Effector memory CD8-positive, alpha-beta T cell (primary cell): ENCODE measurements around the gene FMNL2.
A peak's percentile ranks its signal among the peaks of the same experiment; 100 is the strongest.

Experiments
- ATAC-seq: fragments of 150-1000 bp; cut with Tn5 transposase; replicated peaks from 2 replicates; pipeline ENCODE4 v1.10.0; 2021; ENCODE audit warnings: mild to moderate bottlenecking, moderate library complexity
- DNase-seq, 3 experiments: peaks; one replicate each; pipeline ENCODE4 v3.0.0; 2021
- H3K27ac Mint-ChIP-seq, 2 donors: one replicate each; pipeline ENCODE4 v1.8.0; 2022; ENCODE audit warnings: mild to moderate bottlenecking in 2 of 2, mixed read lengths in 2 of 2, moderate library complexity in 2 of 2
- H3K27me3 Mint-ChIP-seq, 2 donors: one replicate each; pipeline ENCODE4 v1.8.0; 2022; ENCODE audit warnings: mixed read lengths in 2 of 2
- H3K36me3 Mint-ChIP-seq: one replicate; pipeline ENCODE4 v1.8.0; 2022; ENCODE audit warnings: mild to moderate bottlenecking, moderate library complexity, mixed read lengths; ENCODE audit not compliant: insufficient read depth
- H3K4me1 Mint-ChIP-seq, 2 donors: one replicate each; pipeline ENCODE4 v1.8.0; 2022; ENCODE audit warnings: low read depth in 2 of 2, mixed read lengths in 2 of 2
- H3K4me3 Mint-ChIP-seq, 2 donors: one replicate each; pipeline ENCODE4 v1.8.0; 2022; ENCODE audit warnings: mild to moderate bottlenecking in 2 of 2, mixed read lengths in 2 of 2, moderate library complexity in 2 of 2
- H3K9me3 Mint-ChIP-seq, 2 donors: one replicate each; pipeline ENCODE4 v1.8.0; 2022; ENCODE audit warnings: mixed read lengths in 2 of 2

Gene FMNL2

DNA sequence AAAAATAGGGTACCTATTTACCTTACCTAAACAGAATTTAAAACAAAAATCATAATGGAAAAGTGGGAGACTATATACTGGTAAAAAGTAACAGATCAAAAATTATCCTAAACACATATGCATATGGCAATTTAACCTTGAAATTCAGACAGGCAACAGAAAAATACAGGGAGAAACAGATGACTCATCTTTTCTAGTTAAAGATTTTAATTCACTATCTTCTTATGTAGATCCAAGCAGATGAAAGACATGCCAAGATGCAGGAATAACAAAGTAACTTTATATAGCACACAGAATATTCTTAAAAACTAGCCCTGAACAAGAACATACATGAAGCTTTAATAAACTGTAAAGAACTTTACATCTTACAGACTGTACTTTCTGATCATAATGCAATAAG lies 351.3 kb downstream of the FMNL2 start:
- peaks cover 42% of the 10 kb centered on the region for H3K36me3 Mint-ChIP-seq
- no peaks in the 10 kb centered on the region for H3K27me3 Mint-ChIP-seq
- ATAC-seq (no peak), DNase-seq (no peak)
- no peaks in the 10 kb centered on the region for H3K9me3 Mint-ChIP-seq
- H3K4me1 Mint-ChIP-seq, result peaks cover 17 to 35% of the 10 kb centered on the region in 2 donors
- H3K4me3 Mint-ChIP-seq, result no peak overlapping the region
- no peak overlapping the region for H3K27ac Mint-ChIP-seq

GRCh38 chr2:152693033-152693432 lies 358.1 kb downstream of the FMNL2 start:
- DNase-seq (no peak), ATAC-seq (no peak)
- peak overlapping the region; percentile 52 to 97 for H3K27ac Mint-ChIP-seq
- H3K27me3 Mint-ChIP-seq, result no peaks in the 10 kb centered on the region
- peak overlapping the region in 1 of 2 donors; percentile 86 for H3K4me3 Mint-ChIP-seq
- peaks cover 48% of the 10 kb centered on the region for H3K36me3 Mint-ChIP-seq
- no peaks in the 10 kb centered on the region for H3K9me3 Mint-ChIP-seq
- H3K4me1 Mint-ChIP-seq, result peaks cover 10 to 20% of the 10 kb centered on the region in 2 donors

GRCh38 chr2:152694161-152694661 lies 359.2 kb downstream of the FMNL2 start:
- no peaks in the 10 kb centered on the region for H3K9me3 Mint-ChIP-seq
- no peaks in the 10 kb centered on the region for H3K27me3 Mint-ChIP-seq
- peak overlapping the region; percentile 84 to 86 for H3K4me3 Mint-ChIP-seq
- H3K36me3 Mint-ChIP-seq, result peaks cover 39% of the 10 kb centered on the region
- ATAC-seq (peak; percentile 91), DNase-seq (peak; percentile 6 to 23 (median 20))
- H3K27ac Mint-ChIP-seq, result peak overlapping the region; percentile 97 to 99
- H3K4me1 Mint-ChIP-seq, result peaks cover 10 to 26% of the 10 kb centered on the region in 2 donors

DNA sequence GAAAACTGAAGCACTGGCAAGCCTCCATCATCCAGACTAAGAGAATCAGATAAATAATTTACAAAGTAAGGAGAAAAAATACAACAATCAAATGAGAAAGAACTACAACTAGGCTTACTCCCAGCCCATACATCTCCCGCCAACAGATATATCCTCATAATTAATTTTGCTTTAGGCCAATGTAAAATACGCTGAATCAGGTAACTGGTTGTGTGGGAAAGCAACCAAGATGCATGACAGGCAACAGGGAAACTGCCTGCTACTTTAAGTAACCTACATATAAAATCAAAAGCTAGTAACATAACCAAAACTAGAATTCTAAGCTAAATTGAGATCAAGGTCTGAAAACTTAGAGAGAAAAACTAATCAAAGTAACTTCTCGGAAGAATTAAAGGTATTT lies 360.8 kb downstream of the FMNL2 start:
- H3K4me1 Mint-ChIP-seq, result peaks cover 13 to 33% of the 10 kb centered on the region in 2 donors

DNA sequence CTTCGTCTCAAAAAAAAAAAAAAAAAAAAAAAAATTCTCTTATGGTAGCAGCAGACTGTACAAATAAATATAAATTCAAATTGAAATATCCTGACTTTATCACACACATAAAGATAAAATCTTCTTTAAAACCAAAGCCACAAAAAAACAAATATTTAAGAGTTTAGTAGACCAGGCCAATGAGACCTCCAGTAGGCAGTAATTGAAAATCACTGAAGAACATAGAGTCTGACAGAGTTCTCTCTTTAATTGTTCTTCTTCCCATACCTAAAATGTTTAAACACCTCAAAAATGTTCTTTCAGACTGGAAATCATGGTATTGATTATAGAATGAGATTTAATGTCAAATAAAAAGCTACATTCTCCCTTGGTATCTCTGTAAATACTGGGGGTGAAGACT lies 361.5 kb downstream of the FMNL2 start:
- Mint-ChIP-seq H3K27ac (peak overlapping the region in 1 of 2 donors; percentile 13), H3K9me3 (peaks cover 0 to 1% of the 10 kb centered on the region in 2 donors), H3K4me1 (peaks cover 16 to 34% of the 10 kb centered on the region in 2 donors), H3K27me3 (no peaks in the 10 kb centered on the region), H3K36me3 (peaks cover 31% of the 10 kb centered on the region), H3K4me3 (no peak overlapping the region)
- DNase-seq, result no peak
- ATAC-seq, result no peak

More for the DNA sequence above, 360.8 kb downstream of the FMNL2 start:
- Mint-ChIP-seq H3K9me3 (no peaks in the 10 kb centered on the region), H3K27me3 (no peaks in the 10 kb centered on the region), H3K27ac (peak overlapping the region in 1 of 2 donors; percentile 99), H3K4me3 (peak overlapping the region in 1 of 2 donors; percentile 36), H3K36me3 (peaks cover 28% of the 10 kb centered on the region)
- no peak for DNase-seq
- no peak for ATAC-seq
